ENCODE data around the gene CTRB1.

GRCh38 chr16:75227361-75228142 lies 8.8 kb downstream of the CTRB1 start:
- no peak for TF ChIP-seq CTCF (IDR thresholded peaks at IDR 0.05; ENCODE audit: poor library complexity)
- TF ChIP-seq EZH2phosphoT487 (IDR thresholded peaks at IDR 0.05; ENCODE audit: low read depth, severe bottlenecking, unreplicated experiment), result no peak

All from hepatocyte (in vitro differentiated cells).